CD8-positive, alpha-beta memory T cell (primary cell): ENCODE measurements around the gene OSBPL9. TPM values are rescaled to one million over a fixed set of nuclear protein-coding genes. Genes with fewer than 3 reads are reported as not detected.

Experiments used
- CTCF ChIA-PET: fragments of 350-600 bp; sonication (Branson Sonifier 250); formaldehyde crosslinking; loops from one replicate; lab custom pipeline; 2021; ENCODE audit warnings: antibody characterized with exemption; lab: Charles Lee
- POLR2A ChIA-PET: fragments of 350-600 bp; sonication (Branson Sonifier 250); formaldehyde crosslinking; loops from one replicate; lab custom pipeline; 2021; ENCODE audit warnings: antibody characterized with exemption; lab: Charles Lee
- DNase-seq, 5 donors: peaks; one replicate each; pipeline versions ENCODE4 v3.0.0 to v3.0.0-alpha.2; 2020 to 2022; ENCODE audit warnings: mixed read lengths in 1 of 5
- H3K27ac ChIP-seq: one replicate; pipeline ENCODE4 v1.7.0; 2013; ENCODE audit warnings: low read depth, mild to moderate bottlenecking, low read length, moderate library complexity
- H3K27me3 ChIP-seq: 2 replicates; pipeline ENCODE4 v1.7.0; 2013; ENCODE audit warnings: low read length, mild to moderate bottlenecking; ENCODE audit not compliant: insufficient read depth, poor library complexity, severe bottlenecking
- H3K36me3 ChIP-seq: 2 replicates; pipeline ENCODE4 v1.7.0; 2013; ENCODE audit warnings: mild to moderate bottlenecking, low read length, moderate library complexity; ENCODE audit not compliant: insufficient read depth
- H3K4me1 ChIP-seq: 2 replicates; pipeline ENCODE4 v1.7.0; 2013; ENCODE audit warnings: mild to moderate bottlenecking, low read length, moderate library complexity; ENCODE audit not compliant: insufficient read depth
- H3K4me3 ChIP-seq: 2 replicates; pipeline ENCODE4 v1.7.0; 2013; ENCODE audit warnings: mild to moderate bottlenecking, low read length
- H3K9me3 ChIP-seq: 2 replicates; pipeline ENCODE4 v1.7.0; 2013; ENCODE audit warnings: mild to moderate bottlenecking, low read length
- H3K27ac Mint-ChIP-seq, 8 donors: one replicate each; pipeline ENCODE4 v1.8.0; 2020 to 2021; ENCODE audit warnings: mixed read lengths in 8 of 8, mild to moderate bottlenecking in 6 of 8, inconsistent platforms in 3 of 8, moderate library complexity in 3 of 8
- H3K27me3 Mint-ChIP-seq, 2 donors: one replicate each; pipeline ENCODE4 v1.8.0; 2020 to 2021; ENCODE audit warnings: mixed read lengths in 2 of 2, mild to moderate bottlenecking in 1 of 2, moderate library complexity in 1 of 2
- H3K36me3 Mint-ChIP-seq, 3 donors: one replicate each; pipeline ENCODE4 v1.8.0; 2020 to 2021; ENCODE audit warnings: mixed read lengths in 3 of 3, inconsistent platforms in 1 of 3, mild to moderate bottlenecking in 1 of 3
- H3K4me1 Mint-ChIP-seq, 3 donors: one replicate each; pipeline ENCODE4 v1.8.0; 2020 to 2021; ENCODE audit warnings: mixed read lengths in 3 of 3, inconsistent platforms in 1 of 3, mild to moderate bottlenecking in 1 of 3
- H3K4me3 Mint-ChIP-seq, 7 donors: one replicate each; pipeline ENCODE4 v1.8.0; 2020 to 2021; ENCODE audit warnings: mixed read lengths in 7 of 7, mild to moderate bottlenecking in 6 of 7, moderate library complexity in 4 of 7, inconsistent platforms in 2 of 7
- H3K9me3 Mint-ChIP-seq, 5 donors: one replicate each; pipeline ENCODE4 v1.8.0; 2020 to 2022; ENCODE audit warnings: mixed read lengths in 5 of 5, mild to moderate bottlenecking in 3 of 5, moderate library complexity in 2 of 5, inconsistent platforms in 1 of 5
- polyA plus RNA-seq: library from polyadenylated mRNA; unstranded; fragments of 300-500 nt; fragmentation: Illumina TruSeq; gene quantifications from one replicate; pipeline ENCODE4 v1.2.3, GENCODE V29; 2021
- total RNA-seq, 2 experiments: library from RNA; stranded (reverse); gene quantifications; one replicate each; pipeline ENCODE4 v1.2.3, GENCODE V29; 2021

OSBPL9 gene
- total and polyA plus RNA-seq, 3 experiments from 2014 or later = 43.4 to 48.0 (median 47.6) TPM

DNA sequence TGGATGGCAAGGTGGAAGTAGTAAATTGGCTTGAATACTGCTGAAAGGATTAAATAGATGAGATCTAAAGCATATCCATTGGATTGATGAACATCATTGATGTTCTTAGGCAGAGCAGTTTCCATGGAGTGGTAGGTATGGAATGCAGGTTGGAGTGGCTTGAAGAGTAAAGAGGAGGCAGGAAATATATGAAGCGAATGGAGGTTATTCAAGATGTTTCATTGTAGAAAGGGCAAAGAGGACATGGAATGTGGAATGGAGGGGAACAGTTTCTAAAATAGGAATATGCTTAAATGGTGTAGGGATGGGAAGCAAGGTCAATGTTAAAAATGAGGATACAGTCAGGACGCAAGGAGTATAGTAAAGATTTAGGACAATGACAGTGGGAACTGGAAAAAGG, 6.1 kb downstream of the OSBPL9 start:
- no peaks in the 10 kb centered on the region for H3K9me3 Mint-ChIP-seq

DNA sequence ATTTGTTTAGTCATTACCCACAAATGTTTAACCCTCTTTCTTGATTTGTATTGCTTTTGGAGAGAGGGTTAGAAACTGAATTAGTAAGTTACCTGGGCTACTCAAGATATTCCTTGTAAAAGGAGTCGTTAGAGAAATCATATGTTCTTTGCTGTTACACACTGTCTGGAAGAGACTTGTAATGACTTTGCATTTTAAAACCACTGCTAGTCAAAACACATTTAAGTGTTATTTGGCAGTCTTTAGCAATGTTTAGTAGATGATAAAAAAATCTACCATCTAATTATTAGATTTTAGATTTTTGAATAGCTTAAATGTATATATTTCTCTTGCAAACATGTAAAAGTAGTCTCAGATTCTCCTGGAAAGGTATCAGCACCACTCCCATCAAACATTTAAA, 6.6 kb downstream of the OSBPL9 start:
- Mint-ChIP-seq H3K4me1 (peaks cover 33 to 70% (median 51%) of the 10 kb centered on the region in 3 donors), H3K9me3 (no peaks in the 10 kb centered on the region), H3K4me3 (no peak overlapping the region), H3K27ac (no peak overlapping the region), H3K36me3 (peaks cover 0 to 3% (median 0%) of the 10 kb centered on the region in 3 donors), H3K27me3 (no peaks in the 10 kb centered on the region)
- H3K9me3 ChIP-seq = no peaks in the 10 kb centered on the region
- no peak overlapping the region for H3K4me3 ChIP-seq
- no peaks in the 10 kb centered on the region for H3K27me3 ChIP-seq
- peaks cover 3% of the 10 kb centered on the region for H3K4me1 ChIP-seq
- DNase-seq = no peak
- no peaks in the 10 kb centered on the region for H3K36me3 ChIP-seq
- CTCF ChIA-PET = no interaction called here
- POLR2A ChIA-PET = no interaction called here
- H3K27ac ChIP-seq = no peak overlapping the region

More for the DNA sequence above, 6.1 kb downstream of the OSBPL9 start:
- no peaks in the 10 kb centered on the region for H3K36me3 ChIP-seq
- Mint-ChIP-seq H3K36me3 (peaks cover 0 to 3% (median 0%) of the 10 kb centered on the region in 3 donors), H3K4me3 (no peak overlapping the region), H3K27ac (peak overlapping the region in 3 of 8 donors; percentile 8 to 71 (median 19)), H3K27me3 (no peaks in the 10 kb centered on the region), H3K4me1 (peaks cover 36 to 74% (median 55%) of the 10 kb centered on the region in 3 donors)
- POLR2A ChIA-PET = no interaction called here
- no peak overlapping the region for H3K4me3 ChIP-seq
- DNase-seq = no peak
- peaks cover 5% of the 10 kb centered on the region for H3K4me1 ChIP-seq
- CTCF ChIA-PET = no interaction called here
- no peaks in the 10 kb centered on the region for H3K9me3 ChIP-seq
- H3K27ac ChIP-seq = no peak overlapping the region
- H3K27me3 ChIP-seq = no peaks in the 10 kb centered on the region

- Mint-ChIP-seq H3K27me3 (no peaks in the 10 kb centered on the region), H3K4me1 (peaks cover 36 to 66% (median 49%) of the 10 kb centered on the region in 3 donors), H3K27ac (peak overlapping the region in 1 of 8 donors; percentile 4), H3K4me3 (no peak overlapping the region), H3K9me3 (no peaks in the 10 kb centered on the region), H3K36me3 (peaks cover 0 to 5% (median 0%) of the 10 kb centered on the region in 3 donors)
- ChIA-PET CTCF (no interaction called here), POLR2A (no interaction called here)
- Histone ChIP-seq H3K4me3 (no peak overlapping the region), H3K36me3 (no peaks in the 10 kb centered on the region), H3K27ac (no peak overlapping the region), H3K9me3 (no peaks in the 10 kb centered on the region), H3K27me3 (no peaks in the 10 kb centered on the region), H3K4me1 (no peaks in the 10 kb centered on the region)
- DNase-seq = no peak
Measured at GRCh38 chr1:51624855-51625254, 8.0 kb downstream of the OSBPL9 start.

GRCh38 chr1:51627672-51628071, 10.8 kb downstream of the OSBPL9 start:
- no peak for DNase-seq
- Histone ChIP-seq H3K4me1 (no peaks in the 10 kb centered on the region), H3K9me3 (no peaks in the 10 kb centered on the region), H3K27ac (no peak overlapping the region), H3K36me3 (no peaks in the 10 kb centered on the region), H3K4me3 (no peak overlapping the region), H3K27me3 (no peaks in the 10 kb centered on the region)
- H3K36me3 Mint-ChIP-seq = peaks cover 0 to 5% (median 0%) of the 10 kb centered on the region in 3 donors
- H3K27ac Mint-ChIP-seq = no peak overlapping the region
- no peaks in the 10 kb centered on the region for H3K9me3 Mint-ChIP-seq
- no peaks in the 10 kb centered on the region for H3K27me3 Mint-ChIP-seq
- no peak overlapping the region for H3K4me3 Mint-ChIP-seq
- CTCF ChIA-PET = no interaction called here
- POLR2A ChIA-PET = no interaction called here
- peaks cover 23 to 57% (median 40%) of the 10 kb centered on the region in 3 donors for H3K4me1 Mint-ChIP-seq

GRCh38 chr1:51628715-51629590, 12.1 kb downstream of the OSBPL9 start:
- POLR2A ChIA-PET = no interaction called here
- Histone ChIP-seq H3K36me3 (no peaks in the 10 kb centered on the region), H3K9me3 (no peaks in the 10 kb centered on the region), H3K4me1 (no peaks in the 10 kb centered on the region), H3K4me3 (no peak overlapping the region), H3K27ac (no peak overlapping the region), H3K27me3 (no peaks in the 10 kb centered on the region)
- CTCF ChIA-PET = no interaction called here
- Mint-ChIP-seq H3K27ac (peak overlapping the region in 1 of 8 donors; percentile 18), H3K9me3 (no peaks in the 10 kb centered on the region), H3K4me3 (no peak overlapping the region), H3K27me3 (no peaks in the 10 kb centered on the region), H3K36me3 (peaks cover 0 to 5% (median 0%) of the 10 kb centered on the region in 3 donors), H3K4me1 (peaks cover 18 to 50% (median 34%) of the 10 kb centered on the region in 3 donors)
- DNase-seq = no peak

DNA sequence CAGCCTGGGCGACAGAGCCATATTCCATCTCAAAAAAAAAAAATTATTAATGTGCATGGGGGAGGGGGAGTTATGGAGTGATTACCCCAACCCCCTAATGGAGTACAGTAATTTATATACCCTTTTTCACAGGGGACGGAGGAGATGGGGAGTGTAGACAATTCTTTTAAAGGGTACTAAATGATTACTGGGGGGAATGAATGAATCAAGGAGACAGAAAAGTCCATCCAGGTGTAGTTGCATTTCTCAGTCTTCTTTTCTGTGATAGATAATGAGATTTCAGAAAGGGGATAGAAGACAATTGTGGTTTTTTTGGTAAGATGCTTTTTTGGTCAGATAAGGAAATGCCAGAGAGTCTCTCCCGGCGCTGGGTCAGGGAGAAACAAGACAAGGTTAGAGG, 13.0 kb downstream of the OSBPL9 start:
- Mint-ChIP-seq H3K36me3 (peaks cover 0 to 5% (median 0%) of the 10 kb centered on the region in 3 donors), H3K4me3 (no peak overlapping the region), H3K9me3 (no peaks in the 10 kb centered on the region), H3K4me1 (peaks cover 27 to 55% (median 39%) of the 10 kb centered on the region in 3 donors), H3K27ac (no peak overlapping the region), H3K27me3 (no peaks in the 10 kb centered on the region)
- no peaks in the 10 kb centered on the region for H3K9me3 ChIP-seq
- H3K27ac ChIP-seq = no peak overlapping the region
- H3K4me1 ChIP-seq = no peaks in the 10 kb centered on the region
- no peak overlapping the region for H3K4me3 ChIP-seq
- no peaks in the 10 kb centered on the region for H3K27me3 ChIP-seq
- DNase-seq = no peak
- POLR2A ChIA-PET = no interaction called here
- CTCF ChIA-PET = no interaction called here
- H3K36me3 ChIP-seq = no peaks in the 10 kb centered on the region

DNA sequence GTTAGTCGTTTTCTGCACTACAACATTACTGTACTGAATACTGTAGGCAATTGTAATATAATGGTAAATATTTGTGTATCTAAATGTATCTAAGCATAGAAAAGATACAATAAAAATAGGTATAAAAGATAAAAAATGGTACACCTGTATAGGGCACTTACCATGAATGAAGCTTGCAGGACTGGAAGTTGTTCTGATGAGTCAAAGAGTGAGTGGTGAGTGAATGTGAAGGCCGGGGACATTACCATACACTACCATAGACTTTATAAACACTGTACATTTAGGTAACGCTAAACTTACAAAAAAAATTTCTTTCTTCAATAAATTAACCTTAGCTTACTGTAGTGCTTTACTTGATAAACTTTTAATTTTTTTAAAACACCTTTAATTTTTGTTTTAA, 13.5 kb downstream of the OSBPL9 start:
- Histone ChIP-seq H3K36me3 (no peaks in the 10 kb centered on the region), H3K27me3 (no peaks in the 10 kb centered on the region), H3K27ac (no peak overlapping the region), H3K4me3 (no peak overlapping the region), H3K9me3 (no peaks in the 10 kb centered on the region), H3K4me1 (no peaks in the 10 kb centered on the region)
- Mint-ChIP-seq H3K4me1 (peaks cover 29 to 57% (median 42%) of the 10 kb centered on the region in 3 donors), H3K27ac (no peak overlapping the region), H3K27me3 (no peaks in the 10 kb centered on the region), H3K36me3 (peaks cover 0 to 5% (median 0%) of the 10 kb centered on the region in 3 donors), H3K9me3 (no peaks in the 10 kb centered on the region), H3K4me3 (no peak overlapping the region)
- CTCF ChIA-PET = interaction anchor here (1.3 kb wide), 1 partner anchor 13 kb away, joined by 3 read pairs; the partner anchor contains the start of gene OSBPL9
- POLR2A ChIA-PET = no interaction called here
- no peak for DNase-seq

DNA sequence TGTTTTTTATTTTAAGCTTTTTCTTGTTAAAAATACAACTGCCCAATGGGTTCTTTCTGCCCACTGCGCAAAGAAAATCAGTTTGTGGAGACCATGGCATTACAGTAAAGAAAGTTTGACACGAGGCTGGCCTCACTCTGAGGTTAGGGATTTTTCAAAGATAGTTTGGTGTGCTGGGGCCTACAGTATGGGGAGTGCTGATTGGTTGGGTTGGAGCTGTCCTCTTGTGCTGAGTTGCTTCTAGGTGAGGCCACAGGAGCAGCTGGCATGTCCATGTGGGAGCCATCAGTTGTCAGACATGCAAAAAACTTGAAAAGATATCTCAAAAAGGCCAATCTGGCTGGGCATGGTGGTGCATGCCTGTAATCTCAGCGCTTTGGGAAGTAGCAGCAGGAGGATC, 14.0 kb downstream of the OSBPL9 start:
- Histone ChIP-seq H3K4me3 (no peak overlapping the region), H3K27me3 (no peaks in the 10 kb centered on the region), H3K4me1 (no peaks in the 10 kb centered on the region), H3K9me3 (no peaks in the 10 kb centered on the region), H3K36me3 (no peaks in the 10 kb centered on the region), H3K27ac (no peak overlapping the region)
- Mint-ChIP-seq H3K4me3 (no peak overlapping the region), H3K27me3 (no peaks in the 10 kb centered on the region), H3K27ac (peak overlapping the region in 1 of 8 donors; percentile 12), H3K4me1 (peaks cover 31 to 59% (median 47%) of the 10 kb centered on the region in 3 donors), H3K36me3 (peaks cover 0 to 4% (median 0%) of the 10 kb centered on the region in 3 donors), H3K9me3 (no peaks in the 10 kb centered on the region)
- POLR2A ChIA-PET = no interaction called here
- CTCF ChIA-PET = interaction anchor here (1.3 kb wide), 1 partner anchor 14 kb away, joined by 3 read pairs; the partner anchor contains the start of gene OSBPL9
- no peak for DNase-seq
